Kidney (tissue), 14 donors: ENCODE measurements around the gene BCAM. TPM values are rescaled to one million over a fixed set of nuclear protein-coding genes. Genes with fewer than 3 reads are reported as not detected.
A peak's percentile ranks its signal among the peaks of the same experiment; 100 is the strongest.

Experiments
- DNase-seq, 5 donors: peaks; one replicate each; pipeline ENCODE4 v3.0.0-alpha.2; 2013 to 2020
- FAIRE-seq: peaks from 2 replicates; lab custom pipeline; 2012; peaks lifted over from hg19 to GRCh38; lab: Jason Lieb, UNC
- H3K27ac ChIP-seq, 2 donors: one replicate each; pipeline ENCODE4 v1.7.0; 2013; ENCODE audit warnings: low read depth in 2 of 2, low read length in 2 of 2, inconsistent platforms in 1 of 2
- H3K27me3 ChIP-seq: one replicate; pipeline ENCODE4 v1.7.1; 2013; ENCODE audit warnings: low read length, inconsistent platforms; ENCODE audit not compliant: control insufficient read depth, insufficient read depth
- H3K36me3 ChIP-seq, 3 donors: one replicate each; pipeline versions ENCODE4 v1.7.0 to v1.7.1; 2013; ENCODE audit warnings: low read length in 3 of 3, control low read depth in 1 of 3, inconsistent platforms in 1 of 3; ENCODE audit not compliant: insufficient read depth in 3 of 3, control insufficient read depth in 2 of 3
- H3K4me1 ChIP-seq, 3 donors: one replicate each; pipeline versions ENCODE4 v1.7.0 to v1.7.1; 2013; ENCODE audit warnings: low read length in 3 of 3, inconsistent platforms in 1 of 3, low read depth in 1 of 3; ENCODE audit not compliant: control insufficient read depth in 2 of 3, insufficient read depth in 2 of 3
- H3K4me3 ChIP-seq, 3 donors: one replicate each; pipeline versions ENCODE4 v1.7.0 to v1.8.1; 2013; ENCODE audit warnings: low read length in 3 of 3, control low read depth in 1 of 3, inconsistent platforms in 1 of 3
- H3K9ac ChIP-seq, 3 donors: one replicate each; pipeline versions ENCODE4 v1.7.0 to v1.7.1; 2013; ENCODE audit warnings: low read length in 3 of 3, control low read depth in 1 of 3, inconsistent platforms in 1 of 3
- H3K9me3 ChIP-seq, 3 donors: one replicate each; pipeline versions ENCODE4 v1.7.0 to v1.7.1; 2013; ENCODE audit warnings: low read length in 3 of 3, control low read depth in 1 of 3, inconsistent platforms in 1 of 3; ENCODE audit not compliant: control insufficient read depth in 2 of 3, insufficient read depth in 1 of 3
- CTCF ChIP-seq: IDR thresholded peaks from 3 replicates; pipeline ENCODE4 v1.5.1; 2012; ENCODE audit warnings: mild to moderate bottlenecking, moderate library complexity, borderline replicate concordance; ENCODE audit not compliant: insufficient read depth; ENCODE audit errors: extremely low read depth
- intact Hi-C: fragments of 100-400 bp; cut with DNase I; formaldehyde crosslinking; loops from one replicate; pipeline ENCODE4 v1.11.1; 2022
- polyA plus RNA-seq: library from polyadenylated mRNA; stranded (reverse); fragments of 350-450 nt; fragmentation: Illumina TruSeq; extraction: RNeasy Lipid Tissue Mini Kit (QIAGEN cat#74804); gene quantifications from one replicate; pipeline ENCODE4 v1.2.3, GENCODE V29; 2014; ENCODE audit warnings: low read depth, low replicate concordance; ENCODE audit not compliant: insufficient read depth
- total RNA-seq: library from RNA; stranded (reverse); fragmentation: NEBNext Ultra II Directional; extraction: Animal tissue kit (Norgen Biotek cat#: 25700); gene quantifications from one replicate; pipeline ENCODE4 v1.2.1, GENCODE V29; 2021
- donor health status: control.
- donor health status: control.
- donor health status: control.
- donor health status: control.
- donor health status: control.
- donor health status: DM: yes; HTN: yes; CAD: no.
- donor health status: Normal renal cell carcinoma (clear cell type).

BCAM gene
- total and polyA plus RNA-seq, 2 donors from 2014 or later = 671 to 748 TPM

DNA sequence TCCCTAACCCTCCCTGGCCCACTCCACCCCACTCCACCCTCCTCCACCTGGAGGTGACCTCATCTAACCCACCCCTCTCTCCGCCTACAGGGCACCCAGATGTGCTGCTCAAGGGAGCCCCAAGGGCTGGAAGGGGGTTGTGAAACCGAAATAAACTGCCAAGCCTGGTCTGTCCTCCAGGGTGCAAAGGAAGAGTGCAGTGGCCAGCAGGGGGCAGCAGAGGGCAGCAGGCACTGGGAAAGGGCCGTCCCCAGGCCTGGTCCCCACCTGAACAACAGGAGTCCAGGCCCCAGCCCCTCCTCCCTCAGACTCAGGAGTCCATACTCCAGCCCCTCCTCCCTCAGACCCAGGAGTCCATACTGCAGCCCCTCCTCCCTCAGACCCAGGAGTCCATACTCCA is 8.4 kb upstream of the BCAM start:
- FAIRE-seq = no peak
- DNase-seq = peak; percentile 89 to 94 (median 92)
- Histone ChIP-seq H3K4me1 (peaks cover 0 to 2% (median 0%) of the 10 kb centered on the region in 3 donors), H3K27me3 (no peaks in the 10 kb centered on the region), H3K9ac (no peak overlapping the region), H3K4me3 (no peak overlapping the region), H3K9me3 (no peaks in the 10 kb centered on the region), H3K27ac (no peak overlapping the region), H3K36me3 (no peaks in the 10 kb centered on the region)
- TF ChIP-seq CTCF = peak; percentile 99
- intact Hi-C loops = no loop called here

GRCh38 chr19:44803442-44804428 is 5.2 kb upstream of the BCAM start:
- Histone ChIP-seq H3K36me3 (no peaks in the 10 kb centered on the region), H3K4me1 (peaks cover 0 to 18% (median 11%) of the 10 kb centered on the region in 3 donors), H3K27ac (no peak overlapping the region), H3K4me3 (no peak overlapping the region), H3K27me3 (no peaks in the 10 kb centered on the region), H3K9ac (no peak overlapping the region), H3K9me3 (no peaks in the 10 kb centered on the region)
- DNase-seq (peak in 4 of 5 donors; percentile 24 to 60 (median 50)), FAIRE-seq (no peak)
- intact Hi-C loops = no loop called here
- TF ChIP-seq CTCF = no peak

DNA sequence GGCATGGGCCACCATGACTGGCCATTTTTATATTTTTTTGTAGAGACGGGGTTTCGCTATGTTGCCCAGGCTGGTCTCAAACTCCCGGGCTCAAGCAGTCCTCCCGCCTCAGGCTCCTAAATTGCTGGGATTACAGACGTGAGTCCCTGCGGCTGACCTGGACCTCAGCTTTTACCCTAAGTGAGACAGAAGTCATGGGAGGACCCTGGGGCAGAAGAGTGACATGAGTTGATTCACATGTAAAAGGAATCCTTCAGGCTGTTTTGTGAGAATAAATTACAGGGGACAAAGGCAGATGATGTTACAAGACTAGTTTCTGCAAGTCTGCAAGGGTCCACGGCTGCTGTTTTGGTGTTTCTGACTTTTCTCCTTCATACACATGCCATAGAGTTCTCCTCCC is 2.6 kb upstream of the BCAM start:
- no peaks in the 10 kb centered on the region for H3K36me3 ChIP-seq
- DNase-seq (peak in 1 of 5 donors; percentile 34), FAIRE-seq (no peak)
- intact Hi-C loops = no loop called here
- no peak for TF ChIP-seq CTCF
- H3K9ac ChIP-seq = no peak overlapping the region
- H3K27me3 ChIP-seq = no peaks in the 10 kb centered on the region
- H3K4me1 ChIP-seq = peaks cover 0 to 28% (median 11%) of the 10 kb centered on the region in 3 donors
- H3K27ac ChIP-seq = no peak overlapping the region
- H3K4me3 ChIP-seq = no peak overlapping the region
- H3K9me3 ChIP-seq = no peaks in the 10 kb centered on the region
